Karpas-422 (cell line): ENCODE data around the gene GTF3C5. TPM values are rescaled to one million over a fixed set of nuclear protein-coding genes. Genes with fewer than 3 reads are reported as not detected.
A peak's percentile ranks its signal among the peaks of the same experiment; 100 is the strongest.
"Not testable (repeated sequence)": the region's sequence is repeated elsewhere in the genome, so short reads cannot be mapped to it uniquely, and the experiment has no call there.

Experiments
- DNase-seq: peaks from one replicate; pipeline ENCODE4 v3.0.0-alpha.2; 2015
- H2AFZ ChIP-seq: fragments of 200-600 bp; sonication (generic); 2 replicates; pipeline ENCODE4 v1.6.1; 2014; ENCODE audit warnings: antibody characterized with exemption, low read length, mixed read lengths
- H3K27ac ChIP-seq: fragments of 200-600 bp; sonication (generic); 2 replicates; pipeline ENCODE4 v1.5.1; 2014; ENCODE audit warnings: mild to moderate bottlenecking, low read length, moderate library complexity
- H3K27me3 ChIP-seq: fragments of 200-600 bp; sonication (generic); 2 replicates; pipeline ENCODE4 v1.6.1; 2014; ENCODE audit warnings: low read length, mixed read lengths
- H3K36me3 ChIP-seq: fragments of 200-600 bp; sonication (generic); 2 replicates; pipeline ENCODE4 v1.6.1; 2014; ENCODE audit warnings: low read length, mixed read lengths; ENCODE audit not compliant: insufficient read depth
- H3K4me1 ChIP-seq: fragments of 200-600 bp; sonication (generic); 2 replicates; pipeline ENCODE4 v1.6.1; 2014; ENCODE audit warnings: mild to moderate bottlenecking, low read length, mixed read lengths
- H3K4me2 ChIP-seq: fragments of 200-600 bp; sonication (generic); 2 replicates; pipeline ENCODE4 v1.6.1; 2014; ENCODE audit warnings: low read length, low read depth, mild to moderate bottlenecking; ENCODE audit not compliant: poor library complexity, severe bottlenecking
- H3K4me3 ChIP-seq: fragments of 200-600 bp; sonication (generic); 2 replicates; pipeline ENCODE4 v1.5.1; 2014; ENCODE audit warnings: mild to moderate bottlenecking, antibody characterized with exemption, low read length, mixed read lengths
- H3K79me2 ChIP-seq: fragments of 200-600 bp; sonication (generic); 2 replicates; pipeline ENCODE4 v1.6.1; 2014; ENCODE audit warnings: mild to moderate bottlenecking, low read length, mixed read lengths
- H3K9ac ChIP-seq: fragments of 200-600 bp; sonication (generic); 2 replicates; pipeline ENCODE4 v1.6.0; 2014; ENCODE audit warnings: low read length
- H3K9me2 ChIP-seq: fragments of 200-600 bp; sonication (generic), shearing (Covaris generic); replicated peaks from 2 replicates; pipeline ENCODE4 v1.6.0; 2014; ENCODE audit warnings: mild to moderate bottlenecking, low read length, moderate library complexity; ENCODE audit not compliant: insufficient read depth
- H3K9me3 ChIP-seq: fragments of 300-700, 200-600 bp; sonication (generic); 2 replicates; pipeline ENCODE4 v1.6.1; 2014; ENCODE audit warnings: low read length, mixed read lengths
- H4K20me1 ChIP-seq: fragments of 200-600 bp; sonication (generic); 2 replicates; pipeline ENCODE4 v1.6.1; 2014; ENCODE audit warnings: mild to moderate bottlenecking, antibody characterized with exemption, low read length, low read depth; ENCODE audit not compliant: insufficient read depth
- total RNA-seq: library from RNA; depleted of rRNA; stranded (reverse); fragments of >200 nt; shearing (Covaris generic); gene quantifications from 2 replicates; pipeline ENCODE4 v1.2.3, GENCODE V29; 2014; ENCODE audit warnings: low replicate concordance

GTF3C5 gene
- total RNA-seq, 1 experiment from 2014 or later, result 26.8 TPM

GRCh38 chr9:132993511-132993939 is 37.3 kb upstream of the GTF3C5 start:
- Histone ChIP-seq H4K20me1 (0 out of 2 replicates have a peak, but pooled peaks cover 3% of the 10 kb centered on the region), H3K79me2 (no peaks in the 10 kb centered on the region), H3K9me3 (no peaks in the 10 kb centered on the region), H3K36me3 (no peaks in the 10 kb centered on the region), H3K9ac (no peak overlapping the region), H2AFZ (no peak overlapping the region), H3K4me3 (no peak overlapping the region), H3K4me2 (no peak overlapping the region), H3K27me3 (no peaks in the 10 kb centered on the region), H3K4me1 (peaks cover 48% of the 10 kb centered on the region), H3K27ac (no peak overlapping the region), H3K9me2 (no peaks in the 10 kb centered on the region)
- no peak for DNase-seq

GRCh38 chr9:132994410-132995120 is 36.2 kb upstream of the GTF3C5 start:
- Histone ChIP-seq H3K79me2 (no peaks in the 10 kb centered on the region), H3K4me3 (peak overlapping the region; percentile 45; the same call in 1 of the 2 replicates), H3K4me2 (peak overlapping the region; percentile 57), H4K20me1 (0 out of 2 replicates have a peak, but pooled peaks cover 3% of the 10 kb centered on the region), H3K27ac (no peak overlapping the region), H3K36me3 (no peaks in the 10 kb centered on the region), H3K9me3 (no peaks in the 10 kb centered on the region), H3K4me1 (peaks cover 48% of the 10 kb centered on the region), H3K9ac (peak overlapping the region; percentile 48), H3K9me2 (no peaks in the 10 kb centered on the region), H2AFZ (peak overlapping the region; percentile 38; the same call in 1 of the 2 replicates), H3K27me3 (no peaks in the 10 kb centered on the region)
- DNase-seq, result peak; percentile 75

- H3K9me2 ChIP-seq, result no peaks in the 10 kb centered on the region
- no peaks in the 10 kb centered on the region for H3K9me3 ChIP-seq
- no peak for DNase-seq
- H4K20me1 ChIP-seq, result 0 out of 2 replicates have a peak, but pooled peaks cover 3% of the 10 kb centered on the region
- no peaks in the 10 kb centered on the region for H3K27me3 ChIP-seq
- H3K9ac ChIP-seq, result peak overlapping the region; percentile 48
- no peak overlapping the region for H3K27ac ChIP-seq
- no peak overlapping the region; the same call in 1 of the 2 replicates for H2AFZ ChIP-seq
- H3K4me2 ChIP-seq, result peak overlapping the region; percentile 57
- H3K4me3 ChIP-seq, result peak overlapping the region; percentile 45; the same call in 1 of the 2 replicates
- no peaks in the 10 kb centered on the region for H3K36me3 ChIP-seq
- no peaks in the 10 kb centered on the region for H3K79me2 ChIP-seq
- peaks cover 48% of the 10 kb centered on the region for H3K4me1 ChIP-seq
These were observed 35.7 kb upstream of the GTF3C5 start for GRCh38 chr9:132995121-132995420.

GRCh38 chr9:132995879-132996278 is 34.9 kb upstream of the GTF3C5 start:
- H2AFZ ChIP-seq, result no peak overlapping the region
- no peaks in the 10 kb centered on the region for H3K79me2 ChIP-seq
- no peaks in the 10 kb centered on the region for H3K36me3 ChIP-seq
- H3K9me3 ChIP-seq, result no peaks in the 10 kb centered on the region
- no peak overlapping the region for H3K27ac ChIP-seq
- H3K4me3 ChIP-seq, result no peak overlapping the region
- H4K20me1 ChIP-seq, result 0 out of 2 replicates have a peak, but pooled peaks cover 3% of the 10 kb centered on the region
- no peaks in the 10 kb centered on the region for H3K27me3 ChIP-seq
- H3K9ac ChIP-seq, result peak overlapping the region; percentile 38
- DNase-seq, result no peak
- H3K9me2 ChIP-seq, result no peaks in the 10 kb centered on the region
- peak overlapping the region; percentile 17 for H3K4me2 ChIP-seq
- H3K4me1 ChIP-seq, result peaks cover 47% of the 10 kb centered on the region

GRCh38 chr9:132996526-132996925 is 34.3 kb upstream of the GTF3C5 start:
- Histone ChIP-seq H2AFZ (no peak overlapping the region), H3K36me3 (no peaks in the 10 kb centered on the region), H3K4me2 (no peak overlapping the region), H4K20me1 (0 out of 2 replicates have a peak, but pooled peaks cover 3% of the 10 kb centered on the region), H3K79me2 (no peaks in the 10 kb centered on the region), H3K9me3 (no peaks in the 10 kb centered on the region), H3K9ac (peak overlapping the region; percentile 38), H3K4me1 (peaks cover 40% of the 10 kb centered on the region), H3K4me3 (no peak overlapping the region), H3K27ac (no peak overlapping the region), H3K27me3 (no peaks in the 10 kb centered on the region), H3K9me2 (no peaks in the 10 kb centered on the region)
- no peak for DNase-seq

- Histone ChIP-seq H3K27me3 (no peaks in the 10 kb centered on the region), H2AFZ (no peak overlapping the region), H3K4me3 (no peak overlapping the region)
These were observed 33.2 kb upstream of the GTF3C5 start for GRCh38 chr9:132997591-132997990.

GRCh38 chr9:132998221-132998620 is 32.6 kb upstream of the GTF3C5 start:
- not testable (repeated sequence) for H3K36me3 ChIP-seq, H3K79me2 ChIP-seq, H3K4me3 ChIP-seq, H3K9me3 ChIP-seq, H3K9me2 ChIP-seq, DNase-seq, H3K9ac ChIP-seq, H2AFZ ChIP-seq, H3K27ac ChIP-seq, H3K27me3 ChIP-seq, H4K20me1 ChIP-seq, H3K4me2 ChIP-seq
- peaks cover 49% of the 10 kb centered on the region for H3K4me1 ChIP-seq

More at GRCh38 chr9:132997591-132997990, 33.2 kb upstream of the GTF3C5 start:
- Histone ChIP-seq H3K9ac (no peak overlapping the region), H3K4me2 (no peak overlapping the region), H3K9me3 (no peaks in the 10 kb centered on the region), H3K36me3 (no peaks in the 10 kb centered on the region), H3K4me1 (peaks cover 43% of the 10 kb centered on the region), H3K27ac (no peak overlapping the region), H3K79me2 (no peaks in the 10 kb centered on the region), H3K9me2 (no peaks in the 10 kb centered on the region), H4K20me1 (0 out of 2 replicates have a peak, but pooled peaks cover 3% of the 10 kb centered on the region)
- no peak for DNase-seq

GRCh38 chr9:132998831-132999635 is 31.8 kb upstream of the GTF3C5 start:
- H3K4me2 ChIP-seq, result no peak overlapping the region

More at GRCh38 chr9:132998831-132999635, 31.8 kb upstream of the GTF3C5 start:
- H3K4me1 ChIP-seq, result peaks cover 54% of the 10 kb centered on the region
- H3K9me3 ChIP-seq, result no peaks in the 10 kb centered on the region
- no peaks in the 10 kb centered on the region for H3K36me3 ChIP-seq
- H3K27ac ChIP-seq, result no peak overlapping the region
- no peak for DNase-seq
- no peaks in the 10 kb centered on the region for H3K9me2 ChIP-seq
- H4K20me1 ChIP-seq, result 0 out of 2 replicates have a peak, but pooled peaks cover 3% of the 10 kb centered on the region
- H3K79me2 ChIP-seq, result no peaks in the 10 kb centered on the region
- no peaks in the 10 kb centered on the region for H3K27me3 ChIP-seq
- no peak overlapping the region for H3K4me3 ChIP-seq
- H3K9ac ChIP-seq, result no peak overlapping the region
- H2AFZ ChIP-seq, result no peak overlapping the region
